ENCODE measurements around the gene KIAA0319L. TPM values are rescaled to one million over a fixed set of nuclear protein-coding genes. Genes with fewer than 3 reads are reported as not detected.

The KIAA0319L gene
- total RNA-seq, 4 donors from 2014 or later, result 91.7 to 112 (median 97.6) TPM

DNA sequence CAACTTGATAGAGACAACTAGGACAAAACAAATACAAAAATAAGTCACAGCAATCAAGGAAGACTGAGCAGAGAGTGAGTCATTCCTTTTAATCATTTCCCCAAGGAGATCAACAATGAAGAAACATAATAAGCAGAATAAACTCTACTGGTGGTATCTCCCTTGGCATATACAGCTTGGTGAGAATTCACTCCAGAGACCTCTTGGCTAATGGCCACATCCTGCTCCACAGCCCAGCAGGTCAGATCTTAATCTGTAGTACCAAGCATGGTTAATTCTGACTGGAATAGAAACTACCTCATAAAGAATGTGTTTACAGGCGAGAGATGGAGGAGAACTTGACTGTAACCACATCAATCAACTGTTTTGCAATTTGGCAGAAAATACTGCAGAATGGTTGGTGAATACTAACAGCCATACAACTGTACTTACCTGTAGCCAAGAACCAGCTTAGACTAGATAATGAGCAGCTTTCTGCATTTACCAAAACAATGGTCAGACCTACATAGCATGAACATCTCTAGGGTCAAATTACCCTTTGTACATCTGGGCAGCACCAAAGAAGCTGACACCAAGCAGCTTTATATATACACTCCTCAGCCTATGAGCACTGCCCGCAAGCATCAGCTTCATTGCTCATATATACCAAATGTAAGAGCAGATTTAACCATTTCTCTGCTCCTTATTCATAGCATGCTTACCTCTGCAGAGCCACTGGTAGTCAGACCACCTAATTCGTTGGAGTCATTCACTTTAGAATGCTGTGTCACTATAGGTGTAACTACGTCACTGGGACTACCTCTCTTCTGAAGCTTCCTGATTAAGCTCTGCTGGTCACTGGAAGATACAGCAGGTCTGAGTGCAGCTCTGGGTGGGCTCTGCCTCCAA lies 51.0 kb downstream of the KIAA0319L start:
- no peaks in the 10 kb centered on the region for H3K27me3 ChIP-seq
- in situ Hi-C loops (cut with MboI; ENCODE audit: low pct_ligation_motif_present in 1 of 4, low pct_unique_long_range_greater_than_20kb in 1 of 4, low sequenced_read_pairs in 3 of 4) (no loop called here), intact Hi-C loops (cut with DNase I; ENCODE audit: low total_unique reads) (no loop called here)
- H3K9me3 ChIP-seq, result no peaks in the 10 kb centered on the region
- peak; percentile 14 for DNase-seq
- peak overlapping the region in 3 of 4 donors; percentile 21 to 29 (median 26) for H3K27ac ChIP-seq
- H3K36me3 ChIP-seq, result no peaks in the 10 kb centered on the region
- H3K4me3 ChIP-seq, result no peak overlapping the region
- WGBS, 2 donors (ENCODE audit: low coverage in 1 of 2), result 79% methylated on average over 4 of the region's 4 CpGs; no CpG with 5 or more reads in 1 of the 2 donors
- TF ChIP-seq EP300 (IDR thresholded peaks at IDR 0.05; ENCODE audit: low read depth) (no peak), POLR2A (IDR thresholded peaks at IDR 0.05) (no peak), POLR2AphosphoS5 (IDR thresholded peaks at IDR 0.05) (no peak)
- TF ChIP-seq, protein P1, sequence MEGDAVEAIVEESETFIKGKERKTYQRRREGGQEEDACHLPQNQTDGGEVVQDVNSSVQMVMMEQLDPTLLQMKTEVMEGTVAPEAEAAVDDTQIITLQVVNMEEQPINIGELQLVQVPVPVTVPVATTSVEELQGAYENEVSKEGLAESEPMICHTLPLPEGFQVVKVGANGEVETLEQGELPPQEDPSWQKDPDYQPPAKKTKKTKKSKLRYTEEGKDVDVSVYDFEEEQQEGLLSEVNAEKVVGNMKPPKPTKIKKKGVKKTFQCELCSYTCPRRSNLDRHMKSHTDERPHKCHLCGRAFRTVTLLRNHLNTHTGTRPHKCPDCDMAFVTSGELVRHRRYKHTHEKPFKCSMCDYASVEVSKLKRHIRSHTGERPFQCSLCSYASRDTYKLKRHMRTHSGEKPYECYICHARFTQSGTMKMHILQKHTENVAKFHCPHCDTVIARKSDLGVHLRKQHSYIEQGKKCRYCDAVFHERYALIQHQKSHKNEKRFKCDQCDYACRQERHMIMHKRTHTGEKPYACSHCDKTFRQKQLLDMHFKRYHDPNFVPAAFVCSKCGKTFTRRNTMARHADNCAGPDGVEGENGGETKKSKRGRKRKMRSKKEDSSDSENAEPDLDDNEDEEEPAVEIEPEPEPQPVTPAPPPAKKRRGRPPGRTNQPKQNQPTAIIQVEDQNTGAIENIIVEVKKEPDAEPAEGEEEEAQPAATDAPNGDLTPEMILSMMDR (IDR thresholded peaks at IDR 0.05), result no peak
- no peaks in the 10 kb centered on the region for H3K4me1 ChIP-seq

DNA sequence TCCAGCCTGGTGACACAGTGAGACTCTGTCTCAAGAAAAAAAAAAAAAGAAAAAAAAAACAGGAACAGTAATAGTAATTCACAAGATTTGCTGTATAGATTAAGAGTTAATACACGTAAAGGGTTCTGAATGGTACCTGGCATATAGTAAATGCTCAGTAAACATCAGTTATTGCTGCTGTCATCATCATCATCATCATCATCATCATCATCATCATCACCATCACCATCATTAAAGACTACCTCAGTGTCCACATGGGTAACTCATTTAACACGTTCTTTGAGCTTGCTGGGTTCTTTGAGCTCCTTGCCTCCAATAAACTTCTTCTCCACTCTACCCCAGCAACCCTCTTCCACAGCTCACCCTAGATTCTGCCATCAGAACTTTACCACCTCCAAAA lies 55.0 kb downstream of the KIAA0319L start:
- TF ChIP-seq POLR2AphosphoS5 (IDR thresholded peaks at IDR 0.05), result no peak
- TF ChIP-seq, protein P1 (IDR thresholded peaks at IDR 0.05), result no peak
- TF ChIP-seq POLR2A (IDR thresholded peaks at IDR 0.05), result no peak
- no peak for TF ChIP-seq EP300 (IDR thresholded peaks at IDR 0.05; ENCODE audit: low read depth)
- Histone ChIP-seq H3K27ac (no peak overlapping the region), H3K4me1 (peaks cover 0 to 6% (median 2%) of the 10 kb centered on the region in 4 donors), H3K9me3 (no peaks in the 10 kb centered on the region), H3K36me3 (no peaks in the 10 kb centered on the region), H3K4me3 (no peak overlapping the region), H3K27me3 (no peaks in the 10 kb centered on the region)
- intact Hi-C loops (cut with DNase I; ENCODE audit: low total_unique reads) (no loop called here), in situ Hi-C loops (cut with MboI; ENCODE audit: low pct_ligation_motif_present in 1 of 4, low pct_unique_long_range_greater_than_20kb in 1 of 4, low sequenced_read_pairs in 3 of 4) (no loop called here)
- WGBS, 2 donors (ENCODE audit: low coverage in 1 of 2), result 96 to 100% methylated on average over 1 to 2 of the region's 2 CpGs
- DNase-seq, result no peak

DNA sequence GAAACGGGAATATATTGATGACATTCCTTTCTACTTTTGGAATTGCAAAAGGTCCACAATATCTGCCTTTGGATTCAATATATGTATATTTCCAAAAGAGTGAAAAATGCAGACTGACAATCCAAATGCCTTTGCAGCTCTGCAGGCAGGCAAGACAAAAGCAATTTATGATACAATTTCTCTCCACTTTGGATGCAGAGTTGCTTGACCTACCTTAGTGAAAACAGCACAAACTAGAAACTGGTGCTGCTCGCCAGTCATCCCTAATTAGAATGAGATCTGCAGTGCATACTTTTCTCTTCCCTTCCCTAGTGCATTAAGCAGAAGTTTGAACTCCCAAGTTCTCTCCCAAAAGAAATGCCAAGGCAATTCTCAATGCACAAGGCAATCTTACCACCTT lies 56.8 kb downstream of the KIAA0319L start:
- H3K9me3 ChIP-seq, result no peaks in the 10 kb centered on the region
- in situ Hi-C loops (cut with MboI; ENCODE audit: low pct_ligation_motif_present in 1 of 4, low pct_unique_long_range_greater_than_20kb in 1 of 4, low sequenced_read_pairs in 3 of 4), result no loop called here
- H3K4me1 ChIP-seq, result peaks cover 0 to 7% (median 2%) of the 10 kb centered on the region in 4 donors
- H3K4me3 ChIP-seq, result no peak overlapping the region
- no peak overlapping the region for H3K27ac ChIP-seq
- no peak for TF ChIP-seq POLR2AphosphoS5 (IDR thresholded peaks at IDR 0.05)
- TF ChIP-seq, protein P1 (IDR thresholded peaks at IDR 0.05), result no peak
- TF ChIP-seq EP300 (IDR thresholded peaks at IDR 0.05; ENCODE audit: low read depth), result no peak
- TF ChIP-seq POLR2A (IDR thresholded peaks at IDR 0.05), result no peak
- no peaks in the 10 kb centered on the region for H3K27me3 ChIP-seq
- DNase-seq, result no peak
- H3K36me3 ChIP-seq, result no peaks in the 10 kb centered on the region
- intact Hi-C loops (cut with DNase I; ENCODE audit: low total_unique reads), result no loop called here
- WGBS, 2 donors (ENCODE audit: low coverage in 1 of 2), result 65 to 80% methylated on average over 2 of the region's 2 CpGs

DNA sequence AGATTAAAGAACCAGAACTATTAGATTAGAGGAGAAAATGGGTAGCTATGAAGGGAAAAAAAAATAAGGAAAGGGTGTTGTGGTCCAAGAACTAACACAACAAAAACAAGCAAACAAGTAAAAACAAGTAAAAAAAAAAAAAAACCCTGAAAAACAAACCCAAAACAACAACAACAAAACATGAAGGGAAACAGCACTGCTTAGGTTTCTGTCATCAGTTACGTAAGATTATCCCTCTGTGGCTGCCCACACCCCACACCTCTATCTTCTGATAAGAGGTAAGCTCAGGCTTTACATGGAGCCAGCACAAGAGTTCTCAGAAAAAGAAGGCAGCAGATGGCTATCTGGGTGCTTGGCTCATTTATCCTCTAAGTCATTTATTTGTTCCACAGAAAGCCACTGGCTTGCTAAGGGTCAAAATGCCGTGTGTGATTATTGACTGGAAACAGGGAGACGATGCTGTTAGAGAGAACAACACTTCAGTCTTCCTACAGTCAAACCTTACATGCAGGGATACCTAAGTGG lies 57.5 kb downstream of the KIAA0319L start:
- in situ Hi-C loops (cut with MboI; ENCODE audit: low pct_ligation_motif_present in 1 of 4, low pct_unique_long_range_greater_than_20kb in 1 of 4, low sequenced_read_pairs in 3 of 4), result no loop called here
- intact Hi-C loops (cut with DNase I; ENCODE audit: low total_unique reads), result no loop called here
- TF ChIP-seq POLR2A (IDR thresholded peaks at IDR 0.05) (no peak), POLR2AphosphoS5 (IDR thresholded peaks at IDR 0.05) (no peak), EP300 (IDR thresholded peaks at IDR 0.05; ENCODE audit: low read depth) (no peak)
- TF ChIP-seq, protein P1 (IDR thresholded peaks at IDR 0.05), result no peak
- H3K27ac ChIP-seq, result no peak overlapping the region
- no peak for DNase-seq
- 51 to 68% methylated on average over 2 to 3 of the region's 3 CpGs for WGBS, 2 donors (ENCODE audit: low coverage in 1 of 2)
- H3K4me1 ChIP-seq, result peaks cover 0 to 7% (median 2%) of the 10 kb centered on the region in 4 donors
- H3K4me3 ChIP-seq, result no peak overlapping the region
- H3K27me3 ChIP-seq, result no peaks in the 10 kb centered on the region
- H3K36me3 ChIP-seq, result no peaks in the 10 kb centered on the region
- H3K9me3 ChIP-seq, result no peaks in the 10 kb centered on the region

Data from transverse colon (tissue), 4 donors.